Endothelial cell of umbilical vein (primary cell): ENCODE results near the gene TMPRSS3. TPM values are rescaled to one million over a fixed set of nuclear protein-coding genes. Genes with fewer than 3 reads are reported as not detected.

Experiments used
- BruUV-seq: library from RNA; stranded (reverse); fragments of 400-500 nt; replicated peaks from 2 replicates; lab custom pipeline; 2021; lab: Mats Ljungman, UMichigan
- CTCF ChIA-PET: fragments of 300-600, 350-600 bp; sonication (Branson Sonifier 250); formaldehyde crosslinking; loops from one replicate; lab custom pipeline; 2021; ENCODE audit warnings: antibody characterized with exemption, inconsistent platforms; lab: Charles Lee
- POLR2A ChIA-PET: fragments of 300-600, 350-600 bp; sonication (Branson Sonifier 250); formaldehyde crosslinking; loops from one replicate; lab custom pipeline; 2021; ENCODE audit warnings: antibody characterized with exemption, inconsistent platforms; lab: Charles Lee
- DNase-seq: peaks from one replicate; pipeline ENCODE4 v3.0.0-alpha.2; 2011; ENCODE audit warnings: low read depth, low spot score
- FAIRE-seq: peaks from 2 replicates; lab custom pipeline; 2011; peaks lifted over from hg19 to GRCh38; lab: Jason Lieb, UNC
- H2AFZ ChIP-seq: 2 replicates; pipeline ENCODE4 v1.6.0; 2012; ENCODE audit warnings: low read depth, low read length, control low read depth, inconsistent platforms
- H3K27ac ChIP-seq: 2 replicates; pipeline ENCODE4 v1.5.1; 2011; ENCODE audit warnings: low read depth, mild to moderate bottlenecking, control low read depth, low read length, moderate library complexity; ENCODE audit not compliant: insufficient read depth
- H3K27me3 ChIP-seq, 2 experiments: 2 replicates each; pipeline versions ENCODE4 v1.6.0 to v1.6.1; 2011; ENCODE audit warnings: low read length in 2 of 2, mixed read lengths in 1 of 2; ENCODE audit not compliant: control insufficient read depth in 2 of 2, insufficient read depth in 2 of 2
- H3K36me3 ChIP-seq, 2 experiments: 2 replicates in 1 of 2; 3 replicates in 1 of 2; pipeline ENCODE4 v1.5.1; 2011; ENCODE audit warnings: low read length in 2 of 2, mild to moderate bottlenecking in 1 of 2, moderate library complexity in 1 of 2; ENCODE audit not compliant: control insufficient read depth in 2 of 2, insufficient read depth in 2 of 2; ENCODE audit errors: extremely low read depth in 1 of 2
- H3K4me1 ChIP-seq: 3 replicates; pipeline ENCODE4 v1.5.1; 2011; ENCODE audit warnings: mild to moderate bottlenecking, low read length; ENCODE audit not compliant: control insufficient read depth, insufficient read depth; ENCODE audit errors: extremely low read depth
- H3K4me2 ChIP-seq: 2 replicates; pipeline ENCODE4 v1.6.1; 2011; ENCODE audit warnings: low read length, control low read depth, mixed read lengths; ENCODE audit not compliant: insufficient read depth
- H3K4me3 ChIP-seq, 3 experiments: fragments of 200-600 bp in 1 of 3; sonication (generic), shearing (Covaris generic) in 1 of 3; replicated peaks in 1 of 3; 2 replicates each; pipeline ENCODE4 v1.5.1; 2011 to 2016; ENCODE audit warnings: control low read depth in 3 of 3, low read length in 3 of 3, mild to moderate bottlenecking in 2 of 3, inconsistent platforms in 1 of 3, low read depth in 1 of 3, moderate library complexity in 1 of 3; ENCODE audit not compliant: insufficient read depth in 1 of 3
- H3K79me2 ChIP-seq: 2 replicates; pipeline ENCODE4 v1.6.0; 2012; ENCODE audit warnings: low read length, inconsistent platforms; ENCODE audit not compliant: control insufficient read depth, insufficient read depth
- H3K9ac ChIP-seq: replicated peaks from 2 replicates; pipeline ENCODE3; 2011; ENCODE audit warnings: low read length, control low read depth; ENCODE audit not compliant: insufficient read depth; ENCODE audit errors: extremely low read depth
- H3K9me1 ChIP-seq: replicated peaks from 3 replicates; pipeline ENCODE4 v1.6.0; 2011; ENCODE audit warnings: mild to moderate bottlenecking, low read length; ENCODE audit not compliant: control insufficient read depth, insufficient read depth; ENCODE audit errors: extremely low read depth
- H3K9me3 ChIP-seq: replicated peaks from 2 replicates; pipeline ENCODE4 v1.5.1; 2012; ENCODE audit warnings: low read length, inconsistent platforms; ENCODE audit not compliant: control insufficient read depth, insufficient read depth
- H4K20me1 ChIP-seq: replicated peaks from 2 replicates; pipeline ENCODE3; 2011; ENCODE audit warnings: mild to moderate bottlenecking, low read length; ENCODE audit not compliant: control insufficient read depth, insufficient read depth; ENCODE audit errors: extremely low read depth
- CTCF ChIP-seq, 2 donors: IDR thresholded peaks; 1 replicate in 1 of 2; 2 replicates in 1 of 2; pipeline ENCODE4 v1.5.1; 2011; ENCODE audit warnings: low read length in 2 of 2, mild to moderate bottlenecking in 2 of 2, moderate library complexity in 2 of 2, control low read depth in 1 of 2, inconsistent platforms in 1 of 2, low read depth in 1 of 2; ENCODE audit not compliant: insufficient read depth in 1 of 2; ENCODE audit errors: extremely low read depth in 1 of 2
- EZH2 ChIP-seq: IDR thresholded peaks from 2 replicates; pipeline ENCODE4 v1.6.1; 2012; ENCODE audit warnings: borderline replicate concordance, low read depth, mild to moderate bottlenecking, moderate library complexity, low read length, inconsistent platforms; ENCODE audit not compliant: severe bottlenecking
- FOS ChIP-seq: IDR thresholded peaks from 2 replicates; pipeline ENCODE4 v1.6.1; 2011; ENCODE audit warnings: mild to moderate bottlenecking, low read length, moderate library complexity, borderline replicate concordance; ENCODE audit not compliant: insufficient read depth
- GATA2 ChIP-seq: IDR thresholded peaks from 2 replicates; pipeline ENCODE4 v1.7.0; 2011; ENCODE audit warnings: low read depth, mild to moderate bottlenecking, moderate library complexity, mixed read lengths, low read length; ENCODE audit not compliant: insufficient read length, insufficient read depth
- JUN ChIP-seq: IDR thresholded peaks from 2 replicates; pipeline ENCODE4 v1.6.1; 2011; ENCODE audit warnings: borderline replicate concordance, low read depth; ENCODE audit not compliant: insufficient read length, insufficient read depth
- MYC ChIP-seq: IDR thresholded peaks from one replicate; pipeline ENCODE4 v1.6.1; 2011; ENCODE audit warnings: mild to moderate bottlenecking, low read depth, low read length
- POLR2A ChIP-seq: IDR thresholded peaks from 2 replicates; pipeline ENCODE4 v1.6.1; 2012; ENCODE audit warnings: low read depth, mild to moderate bottlenecking, control low read depth, low read length
- POLR2AphosphoS5 ChIP-seq: IDR thresholded peaks from 2 replicates; pipeline ENCODE4 v1.6.1; 2012; ENCODE audit warnings: low read depth, mild to moderate bottlenecking, control low read depth, low read length, moderate library complexity; ENCODE audit not compliant: insufficient read depth
- dilution Hi-C: fragments of 300-500 bp; cut with MboI; formaldehyde crosslinking; loops from one replicate; pipeline ENCODE4 v1.15.0; 2019; ENCODE audit warnings: low sequenced_read_pairs; ENCODE audit not compliant: extremely low pct_ligation_motif_present
- intact Hi-C: fragments of 100-400 bp; cut with micrococcal nuclease; formaldehyde crosslinking; loops from one replicate; pipeline ENCODE4 v1.10.0; 2022
- polyA plus RNA-seq, 4 experiments: library from polyadenylated mRNA; depleted of rRNA in 3 of 4; stranded (reverse) in 3 of 4; unstranded in 1 of 4; fragments of >200 nt; gene quantifications; 2 replicates each; pipeline versions ENCODE4 v1.2.1 to v1.2.3, GENCODE V29; 2011 to 2012; ENCODE audit warnings: missing spikeins in 1 of 4
- total RNA-seq: library from RNA; stranded (reverse); gene quantifications from 2 replicates; pipeline ENCODE4 v1.2.3, GENCODE V29; 2021
- TF ChIP-seq, protein P1 (sequence below): IDR thresholded peaks from 2 replicates; pipeline ENCODE4 v1.6.1; 2011; ENCODE audit not compliant: insufficient read depth, insufficient read length

TMPRSS3 gene
- total and polyA plus RNA-seq, 2 donors (not counting 3 experiments of a cell fraction or from before 2014, with no cell fraction given), result not detected

DNA sequence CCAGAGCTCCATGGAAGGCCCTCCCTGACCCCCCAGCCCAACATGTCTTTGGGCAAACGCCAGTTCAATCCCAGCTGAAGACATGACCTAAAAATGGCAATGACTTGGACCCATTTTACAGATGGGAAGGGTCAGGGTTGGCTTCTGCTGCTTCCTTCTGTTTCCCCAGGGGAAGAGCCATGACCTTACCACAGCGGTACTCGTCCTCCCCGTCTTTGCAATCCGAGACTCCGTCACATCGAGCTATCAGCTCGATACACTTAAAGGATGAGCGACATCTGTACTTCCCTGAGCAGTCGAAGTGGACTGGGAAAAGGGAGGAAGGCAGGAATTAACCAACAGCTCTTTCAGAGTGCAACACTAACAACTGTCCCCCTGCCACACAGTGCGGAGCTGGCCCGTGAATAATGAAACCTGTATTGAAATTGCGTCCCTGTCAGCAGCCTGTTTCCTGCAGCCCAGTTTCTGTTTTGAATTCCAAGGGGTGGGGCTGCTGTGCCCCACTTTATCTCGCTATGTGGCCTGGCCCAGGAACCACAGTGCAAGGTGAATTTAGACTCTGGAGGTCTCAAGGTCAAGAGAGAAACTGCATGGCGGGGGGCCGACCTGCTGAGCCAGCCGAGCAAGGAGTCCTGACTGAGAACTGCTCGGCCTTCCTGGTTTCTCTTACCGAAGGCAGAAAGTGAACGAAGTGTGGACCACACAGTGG, 7.0 kb downstream of the TMPRSS3 start:
- H3K9me1 ChIP-seq, result no peaks in the 10 kb centered on the region
- FAIRE-seq (no peak), DNase-seq (no peak)
- dilution Hi-C loops, result no loop called here
- no peak overlapping the region for H3K4me2 ChIP-seq
- no peaks in the 10 kb centered on the region for H3K9me3 ChIP-seq
- H3K79me2 ChIP-seq, result no peaks in the 10 kb centered on the region
- TF ChIP-seq JUN (no peak), POLR2A (no peak), FOS (no peak), POLR2AphosphoS5 (no peak), CTCF (IDR thresholded peaks at IDR 0.05; ENCODE audit: extremely low read depth in 1 of 2, insufficient read depth in 1 of 2, low read depth in 1 of 2, low read length in 2 of 2) (no peak), EZH2 (no peak), GATA2 (no peak), MYC (no peak)
- TF ChIP-seq, protein P1, sequence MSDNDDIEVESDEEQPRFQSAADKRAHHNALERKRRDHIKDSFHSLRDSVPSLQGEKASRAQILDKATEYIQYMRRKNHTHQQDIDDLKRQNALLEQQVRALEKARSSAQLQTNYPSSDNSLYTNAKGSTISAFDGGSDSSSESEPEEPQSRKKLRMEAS, result no peak
- no TSS peak for BruUV-seq
- ChIA-PET CTCF (interaction anchor here (0.9 kb wide), 1 partner anchor 9 kb away, joined by 4 read pairs; no protein-coding TSS in a partner anchor), POLR2A (no interaction called here)
- H3K4me3 ChIP-seq, result no peak overlapping the region
- peaks cover 2 to 19% of the 10 kb centered on the region in 2 experiments for H3K27me3 ChIP-seq
- H2AFZ ChIP-seq, result no peak overlapping the region
- H3K36me3 ChIP-seq, result no peaks in the 10 kb centered on the region
- intact Hi-C loops, result no loop called here
- no peak overlapping the region for H3K27ac ChIP-seq
- no peaks in the 10 kb centered on the region for H3K4me1 ChIP-seq
- no peaks in the 10 kb centered on the region for H4K20me1 ChIP-seq
- no peak overlapping the region for H3K9ac ChIP-seq
